ENCODE results near the gene XKR8. TPM values are rescaled to one million over a fixed set of nuclear protein-coding genes. Genes with fewer than 3 reads are reported as not detected.

The XKR8 gene
- total and polyA plus RNA-seq, 11 donors: 3.3 to 8.1 (median 4.5) TPM

DNA sequence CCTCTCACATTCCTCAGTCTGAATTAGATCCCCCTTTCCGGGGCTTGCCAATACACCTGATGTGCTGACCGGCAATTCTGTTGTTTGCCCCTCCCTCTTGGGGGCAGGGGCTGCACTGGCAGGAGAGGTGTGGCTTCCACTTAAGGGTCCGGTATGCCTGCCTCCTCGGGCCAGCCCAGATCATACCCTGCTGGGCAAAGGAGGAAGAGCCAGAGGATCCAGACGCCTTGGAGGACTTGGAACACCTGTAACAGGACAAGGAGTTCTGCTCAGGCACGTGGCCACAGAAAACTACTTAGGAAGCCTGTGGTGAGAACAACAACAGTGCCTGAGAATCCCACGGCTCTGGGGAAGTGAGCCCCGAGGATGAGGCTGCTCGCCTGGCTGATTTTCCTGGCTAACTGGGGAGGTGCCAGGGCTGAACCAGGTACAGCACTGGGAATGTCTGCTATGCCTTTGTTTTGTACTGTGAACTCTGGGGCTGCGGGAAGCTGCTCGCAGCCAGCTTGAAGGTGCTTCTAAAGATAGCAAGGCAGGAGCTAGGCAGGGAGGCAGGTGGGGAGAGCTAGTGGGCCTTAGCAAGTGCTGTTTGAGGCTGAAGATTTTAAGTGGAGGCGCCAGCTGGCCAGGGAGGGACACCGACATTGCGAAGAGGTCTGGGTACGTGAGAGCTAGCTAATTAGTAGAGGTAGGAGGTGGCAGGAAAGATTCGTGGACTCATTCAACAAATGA, 24.8 kb upstream of the XKR8 start, which contains the start of gene SMPDL3B:
SMPDL3B (plus strand) TSS at position 183 of the 732 bp plus-strand sequence; CDS start at position 367, 184 bp downstream.
- ATAC-seq (peak in 2 of 4 donors; percentile 9 to 64), DNase-seq (no peak)
- no peak within 1 kb of the TSS for H3K27ac ChIP-seq
- intact Hi-C loops (cut with DNase I): loop anchor here in 1 of 10 donors (10.0 kb wide), 1 partner anchor 50 kb away; no protein-coding TSS in a partner anchor
- no peaks in the 10 kb centered on the region for H3K9me3 ChIP-seq
- peak within 1 kb of the TSS in 2 of 12 donors; percentile 8 to 20 for H3K4me3 ChIP-seq
- peaks cover 0 to 12% (median 1%) of the 10 kb centered on the region in 12 donors for H3K4me1 ChIP-seq
- TF ChIP-seq CTCF (IDR thresholded peaks at IDR 0.05): no peak
- TF ChIP-seq POLR2A (IDR thresholded peaks at IDR 0.05): no peak
- WGBS, 4 donors: 5 to 8% (median 6%) methylated on average over 16 of the region's 16 CpGs
- H3K36me3 ChIP-seq: no peaks in the 10 kb centered on the region
- peaks cover 0 to 27% (median 8%) of the 10 kb centered on the region in 9 donors for H3K27me3 ChIP-seq

GRCh38 chr1:27935721-27936120, 24.1 kb upstream of the XKR8 start:
- intact Hi-C loops (cut with DNase I): loop anchor here in 1 of 10 donors (10.0 kb wide), 1 partner anchor 49 kb away; no protein-coding TSS in a partner anchor
- no peaks in the 10 kb centered on the region for H3K9me3 ChIP-seq
- H3K4me1 ChIP-seq: peaks cover 0 to 17% (median 1%) of the 10 kb centered on the region in 12 donors
- no peak for ATAC-seq
- H3K27ac ChIP-seq: no peak overlapping the region
- 59 to 76% (median 63%) methylated on average over 8 of the region's 8 CpGs for WGBS, 4 donors
- H3K36me3 ChIP-seq: no peaks in the 10 kb centered on the region
- TF ChIP-seq POLR2A (IDR thresholded peaks at IDR 0.05) (no peak), CTCF (IDR thresholded peaks at IDR 0.05) (no peak)
- H3K27me3 ChIP-seq: peaks cover 0 to 27% (median 8%) of the 10 kb centered on the region in 9 donors
- DNase-seq: no peak
- no peak overlapping the region for H3K4me3 ChIP-seq

DNA sequence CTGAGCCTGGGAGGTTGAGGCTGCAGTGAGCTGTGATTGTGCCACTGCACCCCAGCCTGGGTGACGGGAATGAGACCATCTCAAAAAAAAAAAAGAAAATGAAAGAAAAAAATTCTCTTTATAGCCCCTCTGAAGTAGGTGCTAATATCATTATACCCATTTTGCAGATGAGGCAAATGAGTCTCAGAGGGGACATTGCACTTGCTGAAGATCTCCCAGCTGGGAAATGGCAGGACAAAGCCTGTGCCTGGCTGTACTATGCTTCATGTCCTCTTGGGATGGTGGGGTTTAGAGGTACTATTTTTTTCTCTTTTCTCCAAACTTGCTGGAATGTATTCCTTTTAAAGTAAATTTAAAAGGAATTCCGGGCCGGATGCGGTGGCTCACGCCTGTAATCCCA, 23.4 kb upstream of the XKR8 start:
- intact Hi-C loops (cut with DNase I): loop anchor here in 1 of 10 donors (10.0 kb wide), 1 partner anchor 48 kb away; no protein-coding TSS in a partner anchor

More for the DNA sequence above, 23.4 kb upstream of the XKR8 start:
- H3K9me3 ChIP-seq: no peaks in the 10 kb centered on the region
- 82 to 93% (median 91%) methylated on average over 5 of the region's 5 CpGs for WGBS, 4 donors
- H3K27me3 ChIP-seq: peaks cover 0 to 27% (median 8%) of the 10 kb centered on the region in 9 donors
- ATAC-seq (no peak), DNase-seq (no peak)
- H3K4me1 ChIP-seq: peaks cover 0 to 17% (median 1%) of the 10 kb centered on the region in 12 donors
- no peak overlapping the region for H3K4me3 ChIP-seq
- no peaks in the 10 kb centered on the region for H3K36me3 ChIP-seq
- no peak overlapping the region for H3K27ac ChIP-seq
- TF ChIP-seq CTCF (IDR thresholded peaks at IDR 0.05) (no peak), POLR2A (IDR thresholded peaks at IDR 0.05) (no peak)

All from heart left ventricle (tissue), 16 donors.